ENCODE measurements around the gene CCL28.
"Not testable (repeated sequence)": the region's sequence is repeated elsewhere in the genome, so short reads cannot be mapped to it uniquely, and the experiment has no call there.

Gene CCL28

DNA sequence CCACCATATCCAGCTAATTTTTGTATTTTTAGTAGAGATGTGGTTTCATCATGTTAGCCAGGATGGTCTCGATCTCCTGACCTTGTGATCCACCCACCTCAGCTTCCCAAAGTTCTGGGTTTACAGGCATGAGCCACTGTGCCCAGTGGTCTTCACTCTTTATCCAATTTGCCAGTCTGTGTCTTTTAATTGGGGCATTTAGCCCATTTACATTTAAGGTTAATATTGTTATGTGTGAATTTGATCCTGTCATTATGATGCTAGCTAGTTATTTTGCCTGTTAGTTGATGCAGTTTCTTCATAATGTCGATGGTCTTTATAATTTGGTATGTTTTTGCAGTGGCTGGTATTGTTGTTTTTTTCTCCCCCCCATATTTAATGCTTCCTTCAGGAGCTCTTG is 47.0 kb downstream of the CCL28 start:
- in situ Hi-C loops (cut with HindIII; ENCODE audit: low pct_ligation_motif_present, low pct_unique_long_range_greater_than_20kb, low sequenced_read_pairs); DNase-seq: not testable (repeated sequence)

- DNase-seq, result no peak
- in situ Hi-C loops (cut with HindIII; ENCODE audit: low pct_ligation_motif_present, low pct_unique_long_range_greater_than_20kb, low sequenced_read_pairs), result no loop called here
Observed at GRCh38 chr5:43363445-43364152, 48.6 kb downstream of the CCL28 start.

GRCh38 chr5:43362725-43363435 is 49.3 kb downstream of the CCL28 start:
- no peak for DNase-seq
- in situ Hi-C loops (cut with HindIII; ENCODE audit: low pct_ligation_motif_present, low pct_unique_long_range_greater_than_20kb, low sequenced_read_pairs), result no loop called here

GRCh38 chr5:43358726-43359125 is 53.5 kb downstream of the CCL28 start:
- in situ Hi-C loops (cut with HindIII; ENCODE audit: low pct_ligation_motif_present, low pct_unique_long_range_greater_than_20kb, low sequenced_read_pairs), result no loop called here
- no peak for DNase-seq

DNA sequence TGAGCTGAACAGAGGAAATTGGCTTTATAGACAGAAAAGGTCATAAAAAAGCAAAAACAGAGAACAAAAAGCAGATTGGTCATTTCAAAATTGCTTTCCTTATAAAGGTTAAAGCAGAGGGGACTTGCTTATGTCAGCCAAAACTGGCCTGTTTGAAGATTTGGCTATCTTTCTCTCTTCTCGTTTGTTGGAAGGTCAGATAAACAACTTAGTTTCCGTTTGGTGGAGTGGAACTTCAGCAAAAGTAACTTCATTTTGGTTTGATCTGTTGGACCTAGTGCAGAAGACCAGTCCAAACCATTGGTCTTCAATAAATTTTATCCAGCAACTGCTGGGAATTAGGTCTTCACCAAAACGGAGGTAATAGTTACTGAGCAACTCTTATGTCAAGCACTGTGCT is 53.9 kb downstream of the CCL28 start:
- DNase-seq, result no peak
- in situ Hi-C loops (cut with HindIII; ENCODE audit: low pct_ligation_motif_present, low pct_unique_long_range_greater_than_20kb, low sequenced_read_pairs), result no loop called here

GRCh38 chr5:43357878-43358281 is 54.3 kb downstream of the CCL28 start:
- in situ Hi-C loops (cut with HindIII; ENCODE audit: low pct_ligation_motif_present, low pct_unique_long_range_greater_than_20kb, low sequenced_read_pairs), result no loop called here
- no peak for DNase-seq

DNA sequence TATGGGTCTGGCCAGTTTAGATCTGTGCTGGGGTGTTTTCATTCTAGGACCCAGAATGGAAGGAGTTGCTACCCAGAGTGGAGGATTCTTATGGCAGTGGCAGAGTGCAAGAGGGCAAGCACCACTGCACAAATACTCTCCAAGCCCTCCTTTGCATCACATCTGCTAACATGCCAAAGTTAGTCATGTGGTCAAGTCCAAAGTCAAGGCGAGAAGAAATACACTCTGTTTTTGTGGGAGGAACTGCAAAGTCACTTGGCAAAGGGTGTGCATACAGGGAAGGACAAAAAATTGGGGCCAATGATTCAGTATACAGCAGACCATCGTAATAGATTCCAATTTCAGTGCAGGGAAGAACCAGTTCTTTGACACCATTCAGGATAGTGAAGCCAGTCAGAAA is 55.1 kb downstream of the CCL28 start:
- in situ Hi-C loops (cut with HindIII; ENCODE audit: low pct_ligation_motif_present, low pct_unique_long_range_greater_than_20kb, low sequenced_read_pairs), result no loop called here

GRCh38 chr5:43354774-43355173 is 57.4 kb downstream of the CCL28 start:
- no peak for DNase-seq
- in situ Hi-C loops (cut with HindIII; ENCODE audit: low pct_ligation_motif_present, low pct_unique_long_range_greater_than_20kb, low sequenced_read_pairs), result no loop called here

More for the DNA sequence above, 55.1 kb downstream of the CCL28 start:
- no peak for DNase-seq

DNA sequence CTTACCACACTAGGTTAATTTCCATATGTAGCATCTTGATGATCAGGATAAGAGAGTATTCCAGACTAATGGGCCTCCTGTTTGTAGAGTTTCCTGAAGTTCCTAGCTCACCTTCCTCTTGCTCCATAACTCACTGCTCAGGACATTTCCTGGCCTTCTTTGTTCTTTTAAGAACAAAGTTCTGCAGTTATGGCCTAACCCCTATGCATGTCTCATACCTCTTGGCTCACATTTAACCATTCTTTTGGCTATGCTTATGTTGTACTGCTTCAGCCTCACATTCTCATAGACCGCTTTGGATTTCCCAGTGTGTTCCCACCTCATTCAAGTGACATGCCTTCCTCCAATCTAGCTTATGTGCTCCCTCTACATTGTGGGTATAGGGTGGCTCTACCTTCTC is 58.5 kb downstream of the CCL28 start:
- DNase-seq, result no peak
- in situ Hi-C loops (cut with HindIII; ENCODE audit: low pct_ligation_motif_present, low pct_unique_long_range_greater_than_20kb, low sequenced_read_pairs), result no loop called here

DNA sequence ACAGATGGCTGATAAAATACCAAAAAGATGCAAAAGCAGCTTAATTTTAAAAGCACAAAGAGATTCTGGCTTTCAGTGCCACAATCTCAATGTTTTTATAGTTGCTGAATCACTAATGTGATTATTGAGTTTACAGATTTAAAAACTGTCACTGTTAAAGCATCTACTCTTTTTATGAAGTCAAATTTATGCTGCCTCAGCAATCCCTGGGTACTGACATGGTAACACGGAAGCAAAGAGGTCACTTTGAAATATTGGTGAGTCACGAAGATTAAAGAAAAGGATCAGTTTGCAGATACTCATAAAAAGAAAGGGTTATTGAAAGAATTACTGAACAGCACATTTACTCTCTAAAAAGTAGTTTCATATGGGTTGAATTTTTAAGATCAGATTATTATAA is 59.3 kb downstream of the CCL28 start:
- DNase-seq, result no peak
- in situ Hi-C loops (cut with HindIII; ENCODE audit: low pct_ligation_motif_present, low pct_unique_long_range_greater_than_20kb, low sequenced_read_pairs), result no loop called here

- in situ Hi-C loops (cut with HindIII; ENCODE audit: low pct_ligation_motif_present, low pct_unique_long_range_greater_than_20kb, low sequenced_read_pairs), result no loop called here
- DNase-seq, result no peak
Observed at GRCh38 chr5:43352131-43352530, 60.1 kb downstream of the CCL28 start.

- in situ Hi-C loops (cut with HindIII; ENCODE audit: low pct_ligation_motif_present, low pct_unique_long_range_greater_than_20kb, low sequenced_read_pairs), result no loop called here
- DNase-seq, result no peak
Observed at GRCh38 chr5:43348861-43349363, 63.3 kb downstream of the CCL28 start.

DNA sequence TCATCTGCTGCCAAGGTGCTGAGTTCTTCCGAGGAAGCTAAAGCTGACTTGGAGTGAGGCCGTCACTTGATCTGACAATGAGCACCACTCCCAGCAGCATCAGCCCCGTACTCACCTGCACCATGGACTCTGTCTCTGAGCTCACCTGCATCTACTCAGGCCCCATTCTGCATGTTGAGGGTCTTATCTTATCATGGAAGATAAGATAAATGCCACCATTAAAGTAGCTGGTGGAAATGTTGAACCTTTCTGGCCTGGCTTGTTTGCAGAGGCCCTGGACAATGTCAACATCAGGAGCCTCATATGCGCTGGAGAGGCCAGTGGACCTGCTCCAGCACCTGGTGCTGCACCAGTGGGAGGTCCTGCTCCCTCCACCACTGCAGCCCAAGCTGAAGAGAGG is 64.0 kb downstream of the CCL28 start:
- no peak for DNase-seq
- in situ Hi-C loops (cut with HindIII; ENCODE audit: low pct_ligation_motif_present, low pct_unique_long_range_greater_than_20kb, low sequenced_read_pairs), result no loop called here

GRCh38 chr5:43338862-43339261 is 73.3 kb downstream of the CCL28 start:
- no peak for DNase-seq
- in situ Hi-C loops (cut with HindIII; ENCODE audit: low pct_ligation_motif_present, low pct_unique_long_range_greater_than_20kb, low sequenced_read_pairs), result no loop called here

DNA sequence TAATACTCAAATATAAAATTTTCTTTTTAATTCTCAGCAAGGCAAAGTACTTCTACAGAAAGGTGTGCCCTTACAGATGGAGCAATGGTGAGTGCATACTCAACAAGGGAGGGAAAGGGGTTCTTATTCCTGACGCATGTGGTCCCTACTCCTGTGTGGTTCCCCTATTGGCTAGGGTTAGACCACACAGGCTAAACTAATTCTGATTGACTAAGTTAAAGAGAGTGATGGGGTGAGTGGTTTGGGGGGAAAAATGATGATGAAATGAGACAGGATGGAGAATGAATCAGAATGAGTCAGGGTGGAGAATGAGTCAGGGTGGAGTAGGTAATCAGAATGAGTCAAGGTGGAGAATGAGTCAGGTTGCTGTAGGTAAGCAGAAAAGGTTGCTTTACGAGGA is 76.0 kb downstream of the CCL28 start:
- in situ Hi-C loops (cut with HindIII; ENCODE audit: low pct_ligation_motif_present, low pct_unique_long_range_greater_than_20kb, low sequenced_read_pairs), result no loop called here
- peak; percentile 5 for DNase-seq

- in situ Hi-C loops (cut with HindIII; ENCODE audit: low pct_ligation_motif_present, low pct_unique_long_range_greater_than_20kb, low sequenced_read_pairs), result no loop called here
- no peak for DNase-seq
Observed at GRCh38 chr5:43335681-43336080, 76.5 kb downstream of the CCL28 start.

- no peak for DNase-seq
- in situ Hi-C loops (cut with HindIII; ENCODE audit: low pct_ligation_motif_present, low pct_unique_long_range_greater_than_20kb, low sequenced_read_pairs), result no loop called here
Observed at GRCh38 chr5:43332401-43332800, 79.8 kb downstream of the CCL28 start.
